K562 (cell line): ENCODE results near the gene SLC26A1. TPM values are rescaled to one million over a fixed set of nuclear protein-coding genes. Genes with fewer than 3 reads are reported as not detected.

ENCODE experiments used
- ATAC-seq: fragments of 200-7000 bp; cut with Tn5 transposase; 3 replicates; pipeline ENCODE4 v1.9.1; 2020; ENCODE audit warnings: moderate library complexity
- BruUV-seq: library from RNA; stranded (reverse); fragments of 400-500 nt; replicated peaks from 2 replicates; lab custom pipeline; 2021; lab: Mats Ljungman, UMichigan
- CTCF ChIA-PET: fragments of 300-600 bp; formaldehyde crosslinking; extraction: SDS; loops from one replicate; lab custom pipeline; 2021; ENCODE audit warnings: low intra/inter-chr PET ratio; lab: Yijun Ruan, JAX
- POLR2A ChIA-PET: fragments of 300-600, 350-650 bp; sonication (Branson Sonifier 250); formaldehyde crosslinking; extraction: SDS; loops from one replicate; lab custom pipeline; 2021; ENCODE audit warnings: antibody characterized with exemption, inconsistent platforms; lab: Yijun Ruan, JAX
- DNase-seq, 4 experiments: peaks; one replicate each; pipeline versions ENCODE4 v3.0.0 to v3.0.0-alpha.2; 2011 to 2018; ENCODE audit warnings: low spot score in 3 of 4, mixed read lengths in 3 of 4; ENCODE audit errors: extremely low read depth in 1 of 4
- FAIRE-seq: peaks from 2 replicates; lab custom pipeline; 2011; peaks lifted over from hg19 to GRCh38; lab: Jason Lieb, UNC
- H2AFZ ChIP-seq: 2 replicates; pipeline ENCODE4 v1.6.0; 2011; ENCODE audit warnings: low read depth, low read length, control low read depth, inconsistent platforms
- H3K27ac ChIP-seq: fragments of 200-600 bp; 3 replicates; pipeline ENCODE4 v1.8.0; 2011; ENCODE audit warnings: low read depth, mild to moderate bottlenecking, control low read depth, inconsistent platforms, low read length, moderate library complexity, mixed read lengths; ENCODE audit errors: extremely low read depth
- H3K27me3 ChIP-seq, 2 experiments: fragments of 300-600 bp in 1 of 2; 2 replicates in 1 of 2; 3 replicates in 1 of 2; pipeline versions ENCODE4 v1.6.0 to v1.8.0; 2011; ENCODE audit warnings: inconsistent platforms in 2 of 2, low read length in 2 of 2, mild to moderate bottlenecking in 1 of 2, mixed read lengths in 1 of 2, moderate library complexity in 1 of 2; ENCODE audit not compliant: control insufficient read depth in 2 of 2, insufficient read depth in 2 of 2
- H3K36me3 ChIP-seq: fragments of 300-600 bp; 3 replicates; pipeline ENCODE4 v1.8.0; 2011; ENCODE audit warnings: mild to moderate bottlenecking, low read length, inconsistent platforms; ENCODE audit not compliant: control insufficient read depth, insufficient read depth
- H3K4me1 ChIP-seq, 2 experiments: fragments of 200-600 bp in 1 of 2; replicated peaks in 1 of 2; 2 replicates in 1 of 2; 3 replicates in 1 of 2; pipeline versions ENCODE4 v1.5.1 to v1.8.0; 2011; ENCODE audit warnings: inconsistent platforms in 2 of 2, low read length in 2 of 2, mild to moderate bottlenecking in 1 of 2, mixed read lengths in 1 of 2, moderate library complexity in 1 of 2; ENCODE audit not compliant: control insufficient read depth in 2 of 2, insufficient read depth in 2 of 2
- H3K4me2 ChIP-seq: 2 replicates; pipeline ENCODE4 v1.6.1; 2011; ENCODE audit warnings: low read length, control low read depth, inconsistent platforms, mixed read lengths; ENCODE audit not compliant: insufficient read depth
- H3K4me3 ChIP-seq: fragments of 200-600 bp; sonication (generic), shearing (Covaris generic); 2 replicates; pipeline ENCODE4 v1.5.1; 2016; ENCODE audit warnings: control low read depth, inconsistent platforms
- H3K79me2 ChIP-seq: fragments of 200-600 bp; 3 replicates; pipeline ENCODE4 v1.8.0; 2011; ENCODE audit warnings: low read length, inconsistent platforms; ENCODE audit not compliant: control insufficient read depth, insufficient read depth
- H3K9ac ChIP-seq, 2 experiments: 2 replicates each; pipeline versions ENCODE4 v1.6.0 to v1.6.1; 2011; ENCODE audit warnings: low read depth in 2 of 2, low read length in 2 of 2, control low read depth in 1 of 2, inconsistent platforms in 1 of 2, mild to moderate bottlenecking in 1 of 2, mixed read lengths in 1 of 2; ENCODE audit not compliant: insufficient read depth in 1 of 2
- H3K9me1 ChIP-seq: one replicate; pipeline ENCODE4 v1.6.0; 2011; ENCODE audit warnings: inconsistent platforms, mild to moderate bottlenecking, low read length, moderate library complexity; ENCODE audit not compliant: control insufficient read depth, insufficient read depth
- H3K9me3 ChIP-seq: replicated peaks from 2 replicates; pipeline ENCODE4 v1.5.1; 2011; ENCODE audit warnings: low read depth, low read length, inconsistent platforms; ENCODE audit not compliant: control insufficient read depth, insufficient read depth
- H4K20me1 ChIP-seq: replicated peaks from 2 replicates; pipeline ENCODE4 v1.6.1; 2011; ENCODE audit warnings: low read length, inconsistent platforms, mixed read lengths; ENCODE audit not compliant: control insufficient read depth, insufficient read depth
- ARID3B ChIP-seq: fragments of 250-450 bp; sonication (Bioruptor Pico); IDR thresholded peaks from 2 replicates; pipeline ENCODE4 v1.4.0; 2020; ENCODE audit warnings: borderline replicate concordance
- ATF7 ChIP-seq: fragments of 450-650 bp; IDR thresholded peaks from 2 replicates; pipeline ENCODE4 v1.7.1; 2014; ENCODE audit warnings: mild to moderate bottlenecking, moderate library complexity
- GTF2A2 ChIP-seq: IDR thresholded peaks from 2 replicates; pipeline ENCODE4 v1.6.1; 2016; ENCODE audit warnings: mild to moderate bottlenecking, missing genetic modification characterization, missing compliant biosample characterization
- KDM4B ChIP-seq, 2 experiments: fragments of 450-650 bp in 1 of 2; sonication (generic) in 1 of 2; IDR thresholded peaks; 2 replicates each; pipeline ENCODE4 v1.6.1; 2016 to 2017; ENCODE audit warnings: borderline replicate concordance in 2 of 2, antibody characterized with exemption in 1 of 2, low read depth in 1 of 2, mild to moderate bottlenecking in 1 of 2
- KHSRP ChIP-seq: fragments of 450-650 bp; IDR thresholded peaks from 2 replicates; pipeline ENCODE4 v1.6.1; 2017
- MED1 ChIP-seq: sonication (generic); formaldehyde crosslinking; IDR thresholded peaks from 2 replicates; pipeline ENCODE4 v1.8.1; 2023; ENCODE audit warnings: missing genetic modification reagents, borderline replicate concordance
- MXI1 ChIP-seq: IDR thresholded peaks from 2 replicates; pipeline ENCODE4 v1.6.1; 2011; ENCODE audit warnings: low read depth, mild to moderate bottlenecking, improper control_type of control experiment, low read length
- NFRKB ChIP-seq: fragments of 450-650 bp; IDR thresholded peaks from 2 replicates; pipeline ENCODE4 v1.6.1; 2016; ENCODE audit warnings: low read depth
- NR0B1 ChIP-seq: fragments of 450-650 bp; IDR thresholded peaks from one replicate; pipeline ENCODE4 v1.6.1; 2018; ENCODE audit warnings: mild to moderate bottlenecking, moderate library complexity; ENCODE audit not compliant: partially characterized antibody
- NR3C1 ChIP-seq: sonication (generic); formaldehyde crosslinking; IDR thresholded peaks from 2 replicates; pipeline ENCODE4 v1.8.1; 2022; ENCODE audit warnings: missing genetic modification reagents
- POLR3G ChIP-seq: IDR thresholded peaks from 2 replicates; pipeline ENCODE4 v1.6.1; 2011; ENCODE audit not compliant: insufficient read length, insufficient replicate concordance; ENCODE audit errors: extremely low read depth
- RBM34 ChIP-seq: fragments of 200-400 bp; formaldehyde crosslinking; IDR thresholded peaks from 2 replicates; pipeline ENCODE4 v1.6.1; 2018; ENCODE audit warnings: low read length, borderline replicate concordance; ENCODE audit not compliant: insufficient read depth
- RCOR1 ChIP-seq, 2 experiments: IDR thresholded peaks; 2 replicates each; pipeline ENCODE4 v1.6.1; 2012; ENCODE audit warnings: low read depth in 2 of 2, low read length in 2 of 2, borderline replicate concordance in 1 of 2, improper control_type of control experiment in 1 of 2
- SMAD1 ChIP-seq: fragments of 150-350 bp; IDR thresholded peaks from 2 replicates; pipeline ENCODE4 v1.6.1; 2014; ENCODE audit warnings: low read length, low read depth; ENCODE audit not compliant: partially characterized antibody
- TBP ChIP-seq: optimal IDR thresholded peaks from 2 replicates; pipeline ENCODE3; 2011; ENCODE audit warnings: low read depth, low read length, improper control_type of control experiment
- USF2 ChIP-seq: sonication (generic); formaldehyde crosslinking; IDR thresholded peaks from 2 replicates; pipeline ENCODE4 v1.5.0; 2020; ENCODE audit warnings: missing genetic modification reagents
- ZNF274 ChIP-seq: IDR thresholded peaks from 2 replicates; pipeline ENCODE4 v1.6.1; 2011; ENCODE audit warnings: low read depth, mild to moderate bottlenecking, low read length, moderate library complexity, borderline replicate concordance
- WGBS: fragments of 100-300 bp; shearing (Covaris generic); methylation state at CpG from one replicate; pipeline ENCODE4 v1.1.6; 2016; ENCODE audit warnings: low coverage, mixed read lengths; ENCODE audit not compliant: insufficient coverage; ENCODE audit errors: missing lambda C conversion rate; 5-methylcytosine and 5-hydroxymethylcytosine counted together
- in situ Hi-C: fragments of 300-500 bp; cut with MboI; formaldehyde crosslinking; loops from 4 replicates; pipeline ENCODE4 v1.15.0; 2018; ENCODE audit warnings: inconsistent platforms, mixed read lengths
- intact Hi-C: fragments of 100-400 bp; cut with micrococcal nuclease; formaldehyde crosslinking; loops from 2 replicates; pipeline ENCODE4 v1.14.2; 2022
- polyA plus RNA-seq, 8 experiments: library from polyadenylated mRNA; depleted of rRNA in 4 of 8; stranded (reverse) in 5 of 8; unstranded in 3 of 8; fragments of >200 nt; fragmentation: Nextera tagmentation in 2 of 8; fragmentation: Illumina TruSeq in 1 of 8; extraction: Ambion mirVana in 2 of 8; extraction: Trizol in 1 of 8; gene quantifications; 2 replicates each; pipeline versions ENCODE4 v1.2.1 to v1.2.3, GENCODE V29; 2011 to 2014; ENCODE audit warnings: inconsistent platforms in 1 of 8, missing spikeins in 1 of 8
- total RNA-seq, 7 experiments: library from RNA; depleted of rRNA in 6 of 7; stranded (reverse); fragments of >200 nt in 6 of 7; fragmentation: Illumina TruSeq in 2 of 7; extraction: Trizol in 2 of 7; gene quantifications; 2 replicates each; pipeline versions ENCODE4 v1.2.1 to v1.2.3, GENCODE V29; 2011 to 2021; ENCODE audit warnings: low replicate concordance in 1 of 7

The SLC26A1 gene
- total and polyA plus RNA-seq, 9 of the 15 experiments (the other 6 are each of a cell fraction or from before 2014, with no cell fraction given), result 0.11 to 4.2 (median 0.95) TPM

- Histone ChIP-seq H3K9ac (peak within 1 kb of the TSS; percentile 75 to 90), H2AFZ (peak within 1 kb of the TSS; percentile 86), H3K27ac (peak within 1 kb of the TSS; percentile 79), H3K9me3 (no peaks in the 10 kb centered on the region; the same call in 1 of the 2 replicates), H3K4me2 (peak within 1 kb of the TSS; percentile 85), H4K20me1 (no peaks in the 10 kb centered on the region), H3K4me1 (peaks cover 19 to 68% of the 10 kb centered on the region in 2 experiments; a peak in 4 of 5 replicates), H3K9me1 (no peaks in the 10 kb centered on the region), H3K27me3 (no peaks in the 10 kb centered on the region), H3K4me3 (peak within 1 kb of the TSS; percentile 68), H3K79me2 (peaks cover 25% of the 10 kb centered on the region), H3K36me3 (peaks cover 22% of the 10 kb centered on the region; the same call in 1 of the 3 replicates)
- in situ Hi-C loops (no loop called here), intact Hi-C loops (loop anchor here (2.0 to 10.0 kb wide), 5 partner anchors 54 to 302 kb away; partner anchors contain the start of genes GAK, SLC49A3 and TMEM175)
- 2% methylated on average over 43 of the region's 69 CpGs for WGBS
- BruUV-seq, result no TSS peak
- DNase-seq (peak; percentile 88 to 94 (median 90)), FAIRE-seq (peak; percentile 48), ATAC-seq (peak; percentile 89)
- CTCF ChIA-PET, result interaction anchor here (0.7 to 1.4 kb wide), 4 partner anchors 95 to 245 kb away, joined by 3 to 7 read pairs (median 5); no protein-coding TSS in a partner anchor
- POLR2A ChIA-PET, result interaction anchor here (0.5 to 1.1 kb wide), 10 partner anchors 9 to 423 kb away, joined by 3 to 5 read pairs (median 3); partner anchors contain the start of gene DGKQ
- TF ChIP-seq SMAD1, result no peak
- TF ChIP-seq USF2 (CRISPR knock-in tag), result peak; percentile 87
- TF ChIP-seq POLR3G, result no peak
- no peak for TF ChIP-seq KDM4B (IDR thresholded peaks at IDR 0.05; ENCODE audit: borderline replicate concordance in 2 of 2, low read depth in 1 of 2)
- no peak for TF ChIP-seq NR3C1 (CRISPR knock-in tag)
- no peak for TF ChIP-seq ZNF274
- TF ChIP-seq TBP, result peak; percentile 14
- TF ChIP-seq MXI1, result peak; percentile 15; the same call in 1 of the 2 replicates
- TF ChIP-seq NR0B1, result no peak
- TF ChIP-seq RBM34, result no peak
- TF ChIP-seq RCOR1 (IDR thresholded peaks at IDR 0.05; ENCODE audit: borderline replicate concordance in 1 of 2, low read depth in 2 of 2, low read length in 2 of 2), result no peak
- TF ChIP-seq ATF7, result peak; percentile 73
- no peak for TF ChIP-seq KHSRP
- no peak for TF ChIP-seq MED1 (CRISPR knock-in tag)
- TF ChIP-seq NFRKB, result no peak
- TF ChIP-seq GTF2A2 (tag), result no peak
- TF ChIP-seq ARID3B (CRISPR knock-in tag), result no peak
Measured at GRCh38 chr4:986879-987623, 6.2 kb downstream of the SLC26A1 start, which contains the start of gene IDUA. Gene IDUA, plus strand, starts transcription at chr4:987044. Its CDS starts 41 bp downstream, at chr4:987085.
